Measurements from ENCODE around the gene CCDC18.
"Not testable (repeated sequence)": the region's sequence is repeated elsewhere in the genome, so short reads cannot be mapped to it uniquely, and the experiment has no call there.

The CCDC18 gene

GRCh38 chr1:93171549-93172034 is 8.9 kb upstream of the CCDC18 start:
- no peak overlapping the region for H2BK120ac ChIP-seq (ENCODE audit: low read depth, low read length)
- H4K8ac ChIP-seq (ENCODE audit: low read depth, low read length) = no peak overlapping the region
- H3K79me1 ChIP-seq (ENCODE audit: low read depth, low read length) = peaks cover 6% of the 10 kb centered on the region
- H2BK5ac ChIP-seq (ENCODE audit: low read length) = no peak overlapping the region
- no peak overlapping the region for H3K27ac ChIP-seq (replicated peaks; ENCODE audit: low read length)
- H3K9ac ChIP-seq (ENCODE audit: low read depth, low read length, poor library complexity) = no peak overlapping the region
- no peak overlapping the region for H3K14ac ChIP-seq (ENCODE audit: low read length)
- H2BK12ac ChIP-seq (ENCODE audit: low read length) = no peak overlapping the region
- H2AK5ac ChIP-seq (ENCODE audit: low read depth, low read length) = no peak overlapping the region
- peaks cover 0 to 4% of the 10 kb centered on the region in 2 donors for H3K9me3 ChIP-seq (replicated peaks in 1 of 2; ENCODE audit: control insufficient read depth in 2 of 2, insufficient read depth in 1 of 2, low read depth in 1 of 2, low read length in 2 of 2)
- no peak overlapping the region for H3K4ac ChIP-seq (ENCODE audit: low read length)
- peaks cover 0 to 23% of the 10 kb centered on the region in 2 donors for H3K36me3 ChIP-seq (replicated peaks in 1 of 2; ENCODE audit: control insufficient read depth in 2 of 2, insufficient read depth in 2 of 2, low read length in 2 of 2)
- DNase-seq (ENCODE audit: low spot score) = no peak
- H3K18ac ChIP-seq (ENCODE audit: low read length) = no peak overlapping the region
- WGBS, 2 donors (ENCODE audit: extremely low coverage in 2 of 2, insufficient read length in 2 of 2, insufficient replicate concordance in 1 of 2) = no CpG with 5 or more reads among the region's 1 CpG
- H3K23ac ChIP-seq (ENCODE audit: low read depth, low read length, poor library complexity) = no peak overlapping the region
- no peak overlapping the region for H3K4me3 ChIP-seq (ENCODE audit: low read length in 2 of 2)
- H3K4me2 ChIP-seq (ENCODE audit: insufficient read depth, low read length, poor library complexity, severe bottlenecking) = no peak overlapping the region
- H3K27me3 ChIP-seq (ENCODE audit: control insufficient read depth in 3 of 3, insufficient read depth in 3 of 3, low read depth in 1 of 3, low read length in 3 of 3) = no peaks in the 10 kb centered on the region
- no peak overlapping the region for H2BK15ac ChIP-seq (ENCODE audit: low read length)
- no peak overlapping the region for H4K91ac ChIP-seq (ENCODE audit: low read depth, low read length, poor library complexity)
- no peak overlapping the region for H2AFZ ChIP-seq (ENCODE audit: low read length)
- no peaks in the 10 kb centered on the region for H3K4me1 ChIP-seq (ENCODE audit: control insufficient read depth in 2 of 2, insufficient read depth in 1 of 2, low read depth in 1 of 2, low read length in 2 of 2)

- H2BK12ac ChIP-seq (ENCODE audit: low read length) = no peak overlapping the region
- H3K4ac ChIP-seq (ENCODE audit: low read length) = no peak overlapping the region
- no peak overlapping the region for H3K18ac ChIP-seq (ENCODE audit: low read length)
- no peak overlapping the region for H3K9ac ChIP-seq (ENCODE audit: low read depth, low read length, poor library complexity)
- H3K27me3 ChIP-seq (ENCODE audit: control insufficient read depth in 3 of 3, insufficient read depth in 3 of 3, low read depth in 1 of 3, low read length in 3 of 3) = no peaks in the 10 kb centered on the region
- no peak overlapping the region for H4K8ac ChIP-seq (ENCODE audit: low read depth, low read length)
- H3K4me2 ChIP-seq (ENCODE audit: insufficient read depth, low read length, poor library complexity, severe bottlenecking) = no peak overlapping the region
- no peak for DNase-seq (ENCODE audit: low spot score)
- no peak overlapping the region for H2AFZ ChIP-seq (ENCODE audit: low read length)
- peaks cover 0 to 4% of the 10 kb centered on the region in 2 donors for H3K9me3 ChIP-seq (replicated peaks in 1 of 2; ENCODE audit: control insufficient read depth in 2 of 2, insufficient read depth in 1 of 2, low read depth in 1 of 2, low read length in 2 of 2)
- no peak overlapping the region for H4K91ac ChIP-seq (ENCODE audit: low read depth, low read length, poor library complexity)
- no peak overlapping the region for H3K14ac ChIP-seq (ENCODE audit: low read length)
- no peak overlapping the region for H2BK15ac ChIP-seq (ENCODE audit: low read length)
- H2AK5ac ChIP-seq (ENCODE audit: low read depth, low read length) = no peak overlapping the region
- H2BK120ac ChIP-seq (ENCODE audit: low read depth, low read length) = no peak overlapping the region
- peaks cover 0 to 2% of the 10 kb centered on the region in 2 donors for H3K4me1 ChIP-seq (ENCODE audit: control insufficient read depth in 2 of 2, insufficient read depth in 1 of 2, low read depth in 1 of 2, low read length in 2 of 2)
- H3K4me3 ChIP-seq (ENCODE audit: low read length in 2 of 2) = no peak overlapping the region
- WGBS, 2 donors (ENCODE audit: extremely low coverage in 2 of 2, insufficient read length in 2 of 2, insufficient replicate concordance in 1 of 2) = no CpG with 5 or more reads among the region's 1 CpG
- peaks cover 8% of the 10 kb centered on the region for H3K79me1 ChIP-seq (ENCODE audit: low read depth, low read length)
- H3K23ac ChIP-seq (ENCODE audit: low read depth, low read length, poor library complexity) = no peak overlapping the region
- no peak overlapping the region for H2BK5ac ChIP-seq (ENCODE audit: low read length)
- no peak overlapping the region for H3K27ac ChIP-seq (replicated peaks; ENCODE audit: low read length)
- H3K36me3 ChIP-seq (replicated peaks in 1 of 2; ENCODE audit: control insufficient read depth in 2 of 2, insufficient read depth in 2 of 2, low read length in 2 of 2) = peaks cover 0 to 30% of the 10 kb centered on the region in 2 donors
Observed at GRCh38 chr1:93172778-93173177, 7.7 kb upstream of the CCDC18 start.

- not testable (repeated sequence) for H3K9ac ChIP-seq (ENCODE audit: low read depth, low read length, poor library complexity); H3K79me1 ChIP-seq (ENCODE audit: low read depth, low read length); H2BK120ac ChIP-seq (ENCODE audit: low read depth, low read length); H4K91ac ChIP-seq (ENCODE audit: low read depth, low read length, poor library complexity); H3K27me3 ChIP-seq (ENCODE audit: control insufficient read depth in 3 of 3, insufficient read depth in 3 of 3, low read depth in 1 of 3, low read length in 3 of 3); H3K4me1 ChIP-seq (ENCODE audit: control insufficient read depth in 2 of 2, insufficient read depth in 1 of 2, low read depth in 1 of 2, low read length in 2 of 2); H3K14ac ChIP-seq (ENCODE audit: low read length); H3K9me3 ChIP-seq (replicated peaks in 1 of 2; ENCODE audit: control insufficient read depth in 2 of 2, insufficient read depth in 1 of 2, low read depth in 1 of 2, low read length in 2 of 2); H3K4me3 ChIP-seq (ENCODE audit: low read length in 2 of 2); H3K4me2 ChIP-seq (ENCODE audit: insufficient read depth, low read length, poor library complexity, severe bottlenecking); H2BK12ac ChIP-seq (ENCODE audit: low read length); H3K27ac ChIP-seq (replicated peaks; ENCODE audit: low read length); DNase-seq (ENCODE audit: low spot score); H2AK5ac ChIP-seq (ENCODE audit: low read depth, low read length); H3K4ac ChIP-seq (ENCODE audit: low read length); H4K8ac ChIP-seq (ENCODE audit: low read depth, low read length); H3K18ac ChIP-seq (ENCODE audit: low read length); H2AFZ ChIP-seq (ENCODE audit: low read length); H2BK15ac ChIP-seq (ENCODE audit: low read length); H3K23ac ChIP-seq (ENCODE audit: low read depth, low read length, poor library complexity); H2BK5ac ChIP-seq (ENCODE audit: low read length)
- WGBS, 2 donors (ENCODE audit: extremely low coverage in 2 of 2, insufficient read length in 2 of 2, insufficient replicate concordance in 1 of 2) = no CpG with 5 or more reads among the region's 3 CpGs
- H3K36me3 ChIP-seq (replicated peaks in 1 of 2; ENCODE audit: control insufficient read depth in 2 of 2, insufficient read depth in 2 of 2, low read length in 2 of 2) = peaks cover 0 to 30% of the 10 kb centered on the region in 2 donors
Observed at GRCh38 chr1:93174638-93175037, 5.9 kb upstream of the CCDC18 start.

GRCh38 chr1:93177991-93178390 is 2.5 kb upstream of the CCDC18 start:
- H2BK12ac ChIP-seq (ENCODE audit: low read length) = no peak overlapping the region
- no peak for DNase-seq (ENCODE audit: low spot score)
- H2AFZ ChIP-seq (ENCODE audit: low read length) = no peak overlapping the region
- peaks cover 0 to 4% of the 10 kb centered on the region in 2 donors for H3K9me3 ChIP-seq (replicated peaks in 1 of 2; ENCODE audit: control insufficient read depth in 2 of 2, insufficient read depth in 1 of 2, low read depth in 1 of 2, low read length in 2 of 2)
- H2AK5ac ChIP-seq (ENCODE audit: low read depth, low read length) = no peak overlapping the region
- no peak overlapping the region for H3K18ac ChIP-seq (ENCODE audit: low read length)
- H2BK120ac ChIP-seq (ENCODE audit: low read depth, low read length) = no peak overlapping the region
- no peak overlapping the region for H4K91ac ChIP-seq (ENCODE audit: low read depth, low read length, poor library complexity)
- no peaks in the 10 kb centered on the region for H3K27me3 ChIP-seq (ENCODE audit: control insufficient read depth in 3 of 3, insufficient read depth in 3 of 3, low read depth in 1 of 3, low read length in 3 of 3)
- no peak overlapping the region for H3K4me3 ChIP-seq (ENCODE audit: low read length in 2 of 2)
- no peak overlapping the region for H3K4ac ChIP-seq (ENCODE audit: low read length)
- no peak overlapping the region for H3K9ac ChIP-seq (ENCODE audit: low read depth, low read length, poor library complexity)
- H3K4me1 ChIP-seq (ENCODE audit: control insufficient read depth in 2 of 2, insufficient read depth in 1 of 2, low read depth in 1 of 2, low read length in 2 of 2) = peaks cover 1 to 3% of the 10 kb centered on the region in 2 donors
- H2BK15ac ChIP-seq (ENCODE audit: low read length) = no peak overlapping the region
- H3K23ac ChIP-seq (ENCODE audit: low read depth, low read length, poor library complexity) = no peak overlapping the region
- H2BK5ac ChIP-seq (ENCODE audit: low read length) = no peak overlapping the region
- no peak overlapping the region for H3K27ac ChIP-seq (replicated peaks; ENCODE audit: low read length)
- no peak overlapping the region for H3K14ac ChIP-seq (ENCODE audit: low read length)
- no peak overlapping the region for H3K4me2 ChIP-seq (ENCODE audit: insufficient read depth, low read length, poor library complexity, severe bottlenecking)
- H3K79me1 ChIP-seq (ENCODE audit: low read depth, low read length) = peaks cover 2% of the 10 kb centered on the region
- H3K36me3 ChIP-seq (replicated peaks in 1 of 2; ENCODE audit: control insufficient read depth in 2 of 2, insufficient read depth in 2 of 2, low read length in 2 of 2) = peaks cover 0 to 25% of the 10 kb centered on the region in 2 donors
- H4K8ac ChIP-seq (ENCODE audit: low read depth, low read length) = no peak overlapping the region
- no CpG with 5 or more reads among the region's 4 CpGs for WGBS, 2 donors (ENCODE audit: extremely low coverage in 2 of 2, insufficient read length in 2 of 2, insufficient replicate concordance in 1 of 2)
